GM13977 (cell line): ENCODE measurements around the gene PCDHA5.
"Not testable (repeated sequence)": the region's sequence is repeated elsewhere in the genome, so short reads cannot be mapped to it uniquely, and the experiment has no call there.

Experiments
- DNase-seq: peaks from one replicate; pipeline ENCODE4 v3.0.0; 2012; ENCODE audit warnings: low spot score
- CTCF ChIP-seq: IDR thresholded peaks from 2 replicates; pipeline ENCODE4 v1.5.1; 2012; ENCODE audit warnings: mild to moderate bottlenecking, control low read depth; ENCODE audit not compliant: insufficient read depth; ENCODE audit errors: extremely low read depth, missing control alignments
- in situ Hi-C: fragments of 300-500 bp; cut with MboI; formaldehyde crosslinking; loops from one replicate; pipeline ENCODE4 v1.12.0; 2022; ENCODE audit warnings: low sequenced_read_pairs, low pct_unique_long_range_greater_than_20kb, mixed read lengths, inconsistent platforms; ENCODE audit not compliant: unreplicated experiment

PCDHA5 gene

GRCh38 chr5:140828362-140828737 is 6.9 kb downstream of the PCDHA5 start:
- DNase-seq: no peak
- in situ Hi-C loops: no loop called here
- TF ChIP-seq CTCF: no peak

- in situ Hi-C loops, DNase-seq: not testable (repeated sequence)
Measured at GRCh38 chr5:140829511-140830501, 8.4 kb downstream of the PCDHA5 start.

- in situ Hi-C loops: no loop called here
- no peak for DNase-seq
- peak; percentile 16 for TF ChIP-seq CTCF
Measured at GRCh38 chr5:140833993-140834392, 12.6 kb downstream of the PCDHA5 start, which contains the start of gene PCDHA7. Gene PCDHA7 (plus strand): TSS chr5:140834269. CDS start chr5:140834384, 115 bp downstream.

GRCh38 chr5:140834439-140835008 is 13.1 kb downstream of the PCDHA5 start:
- in situ Hi-C loops, DNase-seq: not testable (repeated sequence)

- in situ Hi-C loops: no loop called here
- TF ChIP-seq CTCF: no peak
- no peak for DNase-seq
Measured at GRCh38 chr5:140835622-140836510, 14.5 kb downstream of the PCDHA5 start.

GRCh38 chr5:140840978-140841962 is 19.9 kb downstream of the PCDHA5 start, which contains the start of gene PCDHA8:
Gene PCDHA8 (plus strand): TSS chr5:140841187. CDS start chr5:140841322, 135 bp downstream.
- peak; percentile 7 for TF ChIP-seq CTCF
- in situ Hi-C loops: no loop called here
- DNase-seq: no peak
